ENCODE measurements around the gene DCUN1D4.
"Not testable (repeated sequence)": the region's sequence is repeated elsewhere in the genome, so short reads cannot be mapped to it uniquely, and the experiment has no call there.

DCUN1D4 gene

DNA sequence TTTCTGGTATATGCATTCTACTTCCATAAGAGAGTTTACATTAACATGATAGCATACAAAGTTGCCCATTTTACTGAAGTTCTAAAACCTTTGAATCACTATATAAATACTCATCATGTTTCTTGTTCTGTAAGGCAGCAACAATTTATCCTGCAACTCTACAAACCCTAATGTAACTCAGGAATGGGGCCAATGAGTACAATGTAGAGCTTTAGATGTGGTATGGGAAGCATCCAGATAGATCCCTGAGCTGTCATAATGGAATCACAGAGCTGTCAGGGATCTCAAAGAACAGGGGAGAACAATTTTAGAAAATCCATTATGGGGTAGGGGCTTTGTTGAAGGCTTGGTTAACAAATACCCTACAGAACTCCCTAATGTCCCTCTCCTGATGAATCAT, 88.5 kb downstream of the DCUN1D4 start:
- H3K4me3 ChIP-seq (ENCODE audit: low read length), result no peak overlapping the region
- no peak for DNase-seq (ENCODE audit: low read depth)
- no peak for TF ChIP-seq CTCF (conservative IDR thresholded peaks at IDR 0.05; ENCODE audit: low read depth, low read length)

DNA sequence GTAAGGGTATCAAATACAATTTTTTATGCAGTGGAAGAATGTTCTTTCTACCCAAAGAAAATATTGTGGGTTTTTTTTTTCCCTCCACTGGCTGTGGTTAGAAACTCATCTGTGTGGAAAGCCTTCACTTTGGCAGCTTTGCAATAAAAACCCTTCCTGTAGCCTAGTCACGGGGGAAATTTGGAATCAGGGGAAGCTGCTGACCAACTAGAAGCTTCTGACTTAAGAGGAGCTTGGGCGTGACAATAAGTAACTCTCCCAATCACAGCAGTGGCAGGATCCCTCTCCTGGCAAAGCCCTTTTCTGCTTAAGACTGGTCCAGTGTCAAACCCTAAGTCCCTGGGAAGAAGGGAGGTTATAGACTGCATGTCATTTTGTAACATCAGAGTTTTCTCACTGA, 89.3 kb downstream of the DCUN1D4 start:
- no peak for DNase-seq (ENCODE audit: low read depth)
- no peak for TF ChIP-seq CTCF (conservative IDR thresholded peaks at IDR 0.05; ENCODE audit: low read depth, low read length)
- no peak overlapping the region for H3K4me3 ChIP-seq (ENCODE audit: low read length)

- H3K4me3 ChIP-seq (ENCODE audit: low read length), result no peak overlapping the region
- TF ChIP-seq CTCF (conservative IDR thresholded peaks at IDR 0.05; ENCODE audit: low read depth, low read length), result no peak
- DNase-seq (ENCODE audit: low read depth), result no peak
Measured at GRCh38 chr4:51932684-51933083, 89.7 kb downstream of the DCUN1D4 start.

DNA sequence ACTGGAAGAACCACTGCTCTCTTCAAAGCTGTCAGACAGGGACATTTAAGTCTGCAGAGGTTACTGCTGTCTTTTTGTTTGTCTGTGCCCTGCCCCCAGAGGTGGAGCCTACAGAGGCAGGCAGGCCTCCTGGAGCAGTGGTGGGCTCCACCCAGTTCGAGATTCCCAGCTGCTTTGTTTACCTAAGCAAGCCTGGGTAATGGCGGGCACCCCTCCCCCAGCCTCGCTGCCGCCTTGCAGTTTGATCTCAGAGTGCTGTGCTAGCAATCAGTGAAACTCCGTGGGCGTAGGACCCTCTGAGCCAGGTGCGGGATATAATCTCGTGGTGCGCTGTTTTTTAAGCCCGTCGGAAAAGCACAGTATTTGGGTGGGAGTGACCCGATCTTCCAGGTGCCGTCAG, 97.5 kb downstream of the DCUN1D4 start:
- not testable (repeated sequence) for DNase-seq (ENCODE audit: low read depth); H3K4me3 ChIP-seq (ENCODE audit: low read length)

GRCh38 chr4:51942108-51942832, 99.3 kb downstream of the DCUN1D4 start:
- TF ChIP-seq CTCF (conservative IDR thresholded peaks at IDR 0.05; ENCODE audit: low read depth, low read length), result no peak
- no peak overlapping the region for H3K4me3 ChIP-seq (ENCODE audit: low read length)
- DNase-seq (ENCODE audit: low read depth), result no peak

GRCh38 chr4:51942833-51943215, 99.9 kb downstream of the DCUN1D4 start:
- no peak for DNase-seq (ENCODE audit: low read depth)
- no peak overlapping the region for H3K4me3 ChIP-seq (ENCODE audit: low read length)
- no peak for TF ChIP-seq CTCF (conservative IDR thresholded peaks at IDR 0.05; ENCODE audit: low read depth, low read length)

DNA sequence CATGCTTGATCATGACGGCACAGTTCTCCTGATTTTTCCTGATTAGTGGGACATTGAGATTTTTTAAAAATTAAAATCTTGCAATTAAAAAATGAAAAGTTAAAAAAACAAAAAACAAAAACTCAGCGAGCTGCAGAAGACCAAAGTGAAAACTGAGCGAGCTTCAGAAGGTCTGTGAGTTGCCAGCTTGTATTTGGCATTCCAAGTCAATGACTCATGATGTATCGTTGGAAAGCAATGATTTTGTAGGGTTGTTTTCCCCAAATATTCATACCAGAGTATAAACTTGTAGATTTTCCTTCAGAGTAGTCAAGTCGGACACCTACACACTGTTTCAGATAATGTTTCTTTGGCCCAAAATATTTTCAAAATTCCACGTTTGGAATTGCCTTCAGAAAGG, 100.3 kb downstream of the DCUN1D4 start:
- DNase-seq (ENCODE audit: low read depth), result peak; percentile 14
- TF ChIP-seq CTCF (conservative IDR thresholded peaks at IDR 0.05; ENCODE audit: low read depth, low read length), result no peak
- H3K4me3 ChIP-seq (ENCODE audit: low read length), result no peak overlapping the region

Data from retinal pigment epithelial cell (primary cell).